ENCODE measurements around the gene PDPR. TPM values are rescaled to one million over a fixed set of nuclear protein-coding genes. Genes with fewer than 3 reads are reported as not detected.
"Not testable (repeated sequence)": the region's sequence is repeated elsewhere in the genome, so short reads cannot be mapped to it uniquely, and the experiment has no call there.

PDPR gene
- total RNA-seq, 1 experiment from 2014 or later: 6.8 TPM

DNA sequence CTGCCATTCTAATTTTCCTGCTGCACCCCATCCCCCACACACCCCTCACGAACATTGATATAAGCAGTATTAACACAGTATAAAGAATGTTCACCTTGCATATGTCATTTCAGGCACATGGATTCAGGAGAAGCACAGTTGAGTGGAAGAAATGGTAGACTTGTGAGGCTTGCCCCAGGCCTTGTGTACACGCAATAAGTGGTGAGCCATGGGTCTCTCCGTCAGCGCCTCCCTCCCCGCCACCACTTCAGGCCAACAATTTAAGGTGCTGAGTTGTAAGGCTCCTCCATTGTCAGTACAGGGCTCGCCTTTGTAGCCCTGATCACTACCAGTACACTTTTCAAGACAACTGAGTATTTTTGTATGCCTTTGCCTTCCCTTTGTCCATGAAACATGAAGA lies 47.2 kb downstream of the PDPR start:
- DNase-seq (ENCODE audit: low read depth in 1 of 2, low spot score in 2 of 2): peak in 1 of 2 experiments; percentile 36
- Histone ChIP-seq H3K27me3 (replicated peaks) (no peaks in the 10 kb centered on the region), H3K9me3 (replicated peaks) (no peaks in the 10 kb centered on the region), H3K4me1 (replicated peaks) (peaks cover 13% of the 10 kb centered on the region), H3K27ac (no peak overlapping the region), H3K4me3 (no peak overlapping the region), H3K36me3 (peaks cover 51% of the 10 kb centered on the region)

DNA sequence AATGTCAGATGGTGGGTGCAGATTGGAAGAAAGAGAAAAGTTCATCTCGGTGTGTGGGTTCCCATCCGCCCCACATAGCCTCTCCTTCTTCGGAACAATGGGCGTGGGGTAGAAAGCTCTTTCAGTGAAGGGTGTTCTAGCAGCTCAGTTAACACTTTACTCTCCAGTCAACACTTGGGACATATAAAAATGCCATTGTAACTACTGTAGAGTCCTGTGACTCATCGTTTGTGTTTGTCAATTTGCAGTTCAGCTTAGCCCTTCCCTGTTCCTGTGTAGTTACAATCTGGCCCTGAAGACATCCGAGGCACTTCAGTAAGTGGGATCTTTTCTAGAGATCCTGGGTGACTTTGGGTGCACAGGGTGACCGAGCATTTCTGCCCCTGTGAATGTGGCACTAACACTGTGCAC lies 47.9 kb downstream of the PDPR start:
- no peaks in the 10 kb centered on the region for H3K27me3 ChIP-seq (replicated peaks)
- no peak overlapping the region for H3K4me3 ChIP-seq
- H3K27ac ChIP-seq: no peak overlapping the region
- H3K9me3 ChIP-seq (replicated peaks): no peaks in the 10 kb centered on the region
- DNase-seq (ENCODE audit: low read depth in 1 of 2, low spot score in 2 of 2): peak; percentile 54 to 60
- H3K36me3 ChIP-seq: peaks cover 44% of the 10 kb centered on the region
- peaks cover 13% of the 10 kb centered on the region for H3K4me1 ChIP-seq (replicated peaks)

DNA sequence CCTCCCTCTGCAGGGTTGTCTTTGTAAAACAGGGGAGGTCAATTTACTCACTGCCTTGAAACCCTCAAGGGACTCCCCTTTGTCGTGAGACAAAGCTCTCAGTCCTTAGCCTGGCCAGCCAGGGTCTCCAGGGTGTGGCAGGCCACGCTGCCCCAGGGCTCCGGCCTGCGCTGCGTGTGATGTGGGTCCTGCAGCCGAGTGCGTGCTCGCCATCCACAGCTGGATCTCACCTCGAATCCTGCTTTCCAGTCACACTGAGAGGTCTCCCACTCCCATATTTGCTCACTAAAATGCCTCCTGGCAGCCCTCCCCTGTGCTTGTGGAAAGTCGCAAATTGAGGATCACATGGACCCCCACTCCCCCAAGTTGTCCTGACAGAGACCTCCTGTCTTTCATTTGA lies 49.5 kb downstream of the PDPR start:
- peaks cover 13% of the 10 kb centered on the region for H3K4me1 ChIP-seq (replicated peaks)
- no peaks in the 10 kb centered on the region for H3K27me3 ChIP-seq (replicated peaks)
- H3K27ac ChIP-seq: no peak overlapping the region
- no peaks in the 10 kb centered on the region for H3K9me3 ChIP-seq (replicated peaks)
- no peak overlapping the region for H3K4me3 ChIP-seq
- H3K36me3 ChIP-seq: peaks cover 28% of the 10 kb centered on the region
- peak in 1 of 2 experiments; percentile 42 for DNase-seq (ENCODE audit: low read depth in 1 of 2, low spot score in 2 of 2)

DNA sequence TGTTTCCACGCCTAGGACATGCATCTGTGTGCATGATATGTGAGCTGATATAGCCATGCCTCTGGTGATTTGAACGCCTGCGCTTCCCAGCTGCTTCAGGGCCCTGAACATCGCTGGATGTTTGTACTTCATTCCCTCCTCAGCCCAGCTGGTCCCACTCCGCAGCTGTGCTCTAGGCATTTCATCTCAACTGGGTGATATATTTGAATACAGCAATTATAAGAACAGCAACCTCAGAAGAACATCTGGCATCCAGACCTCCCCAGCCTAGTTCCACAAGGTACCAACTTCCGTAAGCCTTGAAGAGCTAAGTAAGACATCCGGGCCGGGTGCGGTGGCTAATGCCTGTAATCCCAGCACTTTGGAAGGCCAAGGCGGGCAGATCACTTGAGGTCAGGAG lies 52.6 kb downstream of the PDPR start:
- peak in 1 of 2 experiments; percentile 8 for DNase-seq (ENCODE audit: low read depth in 1 of 2, low spot score in 2 of 2)
- H3K27me3 ChIP-seq (replicated peaks); H3K9me3 ChIP-seq (replicated peaks); H3K36me3 ChIP-seq; H3K4me3 ChIP-seq; H3K27ac ChIP-seq: not testable (repeated sequence)
- H3K4me1 ChIP-seq (replicated peaks): peaks cover 12% of the 10 kb centered on the region

DNA sequence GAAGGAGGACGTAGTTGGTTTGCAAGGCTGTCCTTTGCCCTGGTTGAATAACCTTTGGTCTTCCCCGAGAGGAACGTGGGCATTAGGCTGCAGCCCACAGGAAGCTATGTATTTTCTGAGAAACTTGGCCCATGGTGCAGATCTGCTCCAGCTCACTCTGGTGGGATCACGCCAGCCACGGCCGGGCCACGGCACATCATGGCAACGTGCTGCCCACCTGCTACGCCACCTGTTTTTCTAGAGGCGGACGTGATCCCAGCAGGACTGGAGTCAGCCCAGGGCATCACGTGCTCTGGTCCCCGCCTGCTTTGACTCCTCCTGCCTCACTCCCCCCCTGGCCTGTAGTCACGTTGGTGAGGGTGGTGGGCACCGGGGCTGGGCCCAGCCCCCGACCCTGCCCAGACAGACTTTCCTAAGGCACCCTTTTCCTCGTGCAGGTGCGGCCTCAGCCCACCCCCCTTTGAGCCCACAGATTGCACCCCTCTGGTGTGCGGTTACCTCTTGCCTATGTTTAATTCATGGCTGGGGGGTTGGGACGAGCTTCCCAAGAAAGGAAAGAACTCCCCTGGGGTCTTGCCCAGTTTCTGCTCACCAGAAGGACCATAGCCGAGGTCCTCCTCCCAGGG lies 59.2 kb downstream of the PDPR start, which contains the start of gene CLEC18C:
TSS of gene CLEC18C (plus strand) at position 576 of the 626 bp plus-strand sequence. CDS start 492 bp downstream, outside the sequence.
- not testable (repeated sequence) for H3K27ac ChIP-seq; H3K4me1 ChIP-seq (replicated peaks); H3K27me3 ChIP-seq (replicated peaks); H3K36me3 ChIP-seq; H3K9me3 ChIP-seq (replicated peaks); H3K4me3 ChIP-seq
- DNase-seq (ENCODE audit: low read depth in 1 of 2, low spot score in 2 of 2): peak in 1 of 2 experiments; percentile 20

DNA sequence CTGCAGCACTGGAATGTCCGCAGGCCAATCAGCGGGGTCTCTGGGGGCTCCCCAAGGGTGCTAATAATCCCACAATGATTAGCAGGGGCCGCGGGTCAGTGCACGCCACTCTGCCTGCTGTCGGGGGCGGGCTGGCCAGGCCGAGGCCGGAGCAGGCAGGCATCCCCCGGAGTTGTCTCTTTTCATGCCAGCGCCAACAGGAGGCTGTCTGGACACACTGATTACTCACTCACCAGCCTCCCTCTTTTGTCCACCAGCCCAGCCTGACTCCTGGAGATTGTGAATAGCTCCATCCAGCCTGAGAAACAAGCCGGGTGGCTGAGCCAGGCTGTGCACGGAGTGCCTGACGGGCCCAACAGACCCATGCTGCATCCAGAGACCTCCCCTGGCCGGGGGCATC lies 59.8 kb downstream of the PDPR start:
- not testable (repeated sequence) for H3K36me3 ChIP-seq; H3K4me1 ChIP-seq (replicated peaks)

DNA sequence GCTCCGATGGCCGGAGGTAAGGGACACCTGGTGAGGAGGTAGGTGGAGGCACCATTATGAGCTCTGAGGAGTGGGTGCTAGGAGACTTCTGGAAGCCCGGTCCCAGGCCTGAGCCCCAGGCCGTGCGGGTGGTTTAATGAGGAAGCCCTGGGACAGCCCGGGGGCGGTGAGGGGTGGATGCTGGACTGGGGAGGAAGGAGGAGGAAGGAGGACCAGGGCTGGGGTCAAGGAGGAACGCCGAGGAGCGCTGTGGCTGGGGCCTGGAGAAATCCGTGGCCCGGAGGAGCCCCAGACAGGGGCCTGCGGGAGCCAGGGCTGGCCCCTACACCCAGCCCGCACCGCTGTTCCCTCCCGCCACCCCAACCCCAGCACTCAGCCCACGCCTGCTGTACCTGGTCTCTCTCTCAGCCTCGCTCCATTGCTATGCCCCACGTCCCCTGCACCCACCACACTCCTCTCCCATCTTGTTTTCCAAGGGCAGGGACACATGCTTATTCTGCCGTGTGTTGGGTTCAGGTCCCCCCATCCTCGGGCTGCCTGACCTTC lies 60.3 kb downstream of the PDPR start:
- not testable (repeated sequence) for H3K9me3 ChIP-seq (replicated peaks); H3K4me3 ChIP-seq

More for the DNA sequence above, 59.8 kb downstream of the PDPR start:
- H3K9me3 ChIP-seq (replicated peaks); DNase-seq (ENCODE audit: low read depth in 1 of 2, low spot score in 2 of 2); H3K27ac ChIP-seq; H3K27me3 ChIP-seq (replicated peaks); H3K4me3 ChIP-seq: not testable (repeated sequence)

DNA sequence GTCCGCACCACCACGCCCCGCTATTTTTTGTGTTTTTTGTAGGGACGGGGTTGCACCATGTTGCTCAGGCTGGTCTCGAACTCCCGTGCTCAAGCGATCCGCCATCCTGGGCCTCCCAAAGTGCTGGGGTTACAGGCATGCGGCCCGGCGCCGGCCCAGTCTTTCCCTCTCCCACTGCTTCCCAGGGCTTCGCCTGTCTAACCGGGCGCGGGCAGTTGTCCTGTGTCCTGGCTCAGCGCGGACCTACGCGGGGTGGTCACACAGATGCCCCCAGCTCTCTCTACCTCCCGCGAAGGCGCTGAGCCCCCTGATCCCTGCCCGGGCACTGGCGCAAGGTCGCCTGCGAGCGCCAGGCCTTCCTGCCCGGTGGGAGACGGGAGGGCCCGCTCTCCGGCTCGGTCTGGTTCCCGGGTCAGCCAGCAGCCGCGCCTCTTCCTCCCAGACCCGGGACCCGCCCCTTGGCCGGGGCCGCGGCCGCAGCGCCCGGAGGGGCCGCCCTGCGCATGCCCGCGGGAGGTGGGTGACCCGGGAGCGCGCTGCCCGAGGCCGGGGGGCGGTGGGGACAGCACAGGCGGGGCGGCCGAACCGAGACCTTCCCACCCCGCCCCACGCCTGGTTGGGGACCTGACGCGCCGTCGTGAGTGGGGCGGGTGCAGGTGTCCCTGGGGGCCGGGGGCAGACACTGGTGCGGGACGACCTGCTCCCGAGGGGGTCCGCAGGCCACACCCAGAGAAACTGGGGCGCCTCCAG lies 73.9 kb downstream of the PDPR start:
- DNase-seq (ENCODE audit: low read depth in 1 of 2, low spot score in 2 of 2); H3K36me3 ChIP-seq; H3K9me3 ChIP-seq (replicated peaks); H3K27ac ChIP-seq; H3K4me1 ChIP-seq (replicated peaks); H3K4me3 ChIP-seq; H3K27me3 ChIP-seq (replicated peaks): not testable (repeated sequence)

More for the DNA sequence above, 60.3 kb downstream of the PDPR start:
- not testable (repeated sequence) for H3K4me1 ChIP-seq (replicated peaks); DNase-seq (ENCODE audit: low read depth in 1 of 2, low spot score in 2 of 2); H3K27me3 ChIP-seq (replicated peaks); H3K27ac ChIP-seq; H3K36me3 ChIP-seq

DNA sequence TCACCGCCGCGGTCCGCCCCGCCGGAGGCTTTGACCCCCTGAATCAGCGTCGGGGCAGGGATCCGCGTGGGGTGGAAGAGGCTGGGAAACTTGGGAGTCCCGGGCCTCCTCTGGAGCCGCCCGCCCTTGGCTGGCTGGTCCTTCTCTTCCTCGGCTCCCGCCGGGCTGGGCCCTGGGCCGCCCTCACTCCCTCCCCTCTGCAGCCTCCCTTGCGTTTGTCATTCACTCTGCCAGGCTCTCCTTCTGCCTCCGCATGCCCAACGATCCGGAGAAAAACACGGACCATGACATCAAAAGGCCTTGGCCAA lies 74.4 kb downstream of the PDPR start:
- not testable (repeated sequence) for H3K36me3 ChIP-seq; H3K9me3 ChIP-seq (replicated peaks); H3K27ac ChIP-seq; H3K4me1 ChIP-seq (replicated peaks); H3K4me3 ChIP-seq; DNase-seq (ENCODE audit: low read depth in 1 of 2, low spot score in 2 of 2); H3K27me3 ChIP-seq (replicated peaks)

DNA sequence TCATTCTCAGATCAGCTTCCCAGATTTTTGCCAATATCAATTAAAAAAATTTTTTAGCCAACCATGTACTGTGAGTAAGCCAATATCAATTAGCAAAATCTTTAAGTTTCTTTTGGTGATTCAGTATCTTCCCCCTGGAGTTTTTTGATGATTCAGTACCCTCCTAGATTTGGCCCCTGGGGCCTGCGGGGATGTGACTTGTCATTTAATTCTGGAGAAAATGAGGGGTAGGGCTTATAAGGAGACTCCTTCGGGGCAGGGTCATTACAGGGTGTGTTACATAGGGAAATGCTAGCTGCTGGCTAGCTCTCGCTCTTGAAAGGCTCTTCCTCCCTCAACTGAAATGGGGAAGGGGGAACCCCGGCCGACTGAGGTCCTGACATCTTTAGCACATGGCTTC lies 76.4 kb downstream of the PDPR start:
- DNase-seq (ENCODE audit: low read depth in 1 of 2, low spot score in 2 of 2); H3K27me3 ChIP-seq (replicated peaks); H3K36me3 ChIP-seq; H3K4me1 ChIP-seq (replicated peaks); H3K9me3 ChIP-seq (replicated peaks); H3K27ac ChIP-seq; H3K4me3 ChIP-seq: not testable (repeated sequence)

DNA sequence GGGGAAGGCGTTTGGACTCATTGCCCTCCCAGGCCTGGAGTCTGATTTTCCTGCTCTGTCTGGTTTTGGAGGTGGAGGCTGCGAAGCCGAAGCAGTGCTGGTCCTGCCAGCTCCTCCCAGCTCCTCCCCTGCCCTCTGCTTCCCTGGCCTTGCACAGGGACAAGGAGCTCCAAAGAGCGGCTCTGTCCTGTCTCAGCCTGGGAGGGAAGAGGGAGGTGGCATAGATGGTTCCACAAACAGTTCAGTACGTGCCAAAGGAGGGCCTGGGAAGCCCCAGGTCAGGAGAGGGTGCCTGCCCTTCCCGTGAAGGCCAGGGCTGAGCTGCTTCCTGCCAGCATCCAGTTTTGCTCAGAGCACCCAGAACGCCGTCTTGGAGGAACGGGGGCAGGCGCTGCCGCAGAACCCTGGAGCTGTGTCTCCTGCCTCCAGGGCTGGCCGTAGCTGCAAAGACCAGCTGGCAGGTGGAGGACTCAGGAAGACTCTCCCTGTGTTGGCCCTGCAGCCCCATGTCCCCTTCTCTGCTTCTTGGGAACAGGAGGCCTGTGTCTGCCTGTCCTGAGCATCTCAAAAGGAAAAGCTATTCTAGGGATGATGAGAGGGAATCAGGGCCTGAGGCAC lies 82.7 kb downstream of the PDPR start:
- not testable (repeated sequence) for H3K27me3 ChIP-seq (replicated peaks); H3K4me1 ChIP-seq (replicated peaks); H3K4me3 ChIP-seq; H3K27ac ChIP-seq; H3K36me3 ChIP-seq; H3K9me3 ChIP-seq (replicated peaks); DNase-seq (ENCODE audit: low read depth in 1 of 2, low spot score in 2 of 2)

DNA sequence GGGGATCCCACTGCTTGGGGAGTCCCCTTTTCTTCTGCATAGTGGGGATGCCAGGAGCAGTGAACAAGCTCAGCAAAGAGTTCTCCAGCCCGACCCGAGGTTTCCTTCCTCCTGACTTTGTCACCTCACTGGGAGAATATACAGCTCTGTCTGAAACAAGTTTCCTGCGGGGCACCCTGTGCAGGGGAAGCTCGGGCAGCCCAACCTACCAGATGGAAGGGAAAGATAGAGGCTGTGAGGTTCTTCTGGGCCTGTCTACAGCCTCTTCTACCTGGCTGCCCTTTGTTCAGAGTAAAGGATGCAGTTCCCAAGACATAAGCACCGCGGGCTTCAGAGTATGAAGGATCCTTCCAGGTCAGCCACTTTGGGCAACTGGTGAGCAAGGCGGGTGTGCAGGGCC lies 83.5 kb downstream of the PDPR start:
- not testable (repeated sequence) for DNase-seq (ENCODE audit: low read depth in 1 of 2, low spot score in 2 of 2); H3K36me3 ChIP-seq; H3K4me1 ChIP-seq (replicated peaks); H3K27ac ChIP-seq; H3K27me3 ChIP-seq (replicated peaks); H3K9me3 ChIP-seq (replicated peaks); H3K4me3 ChIP-seq

DNA sequence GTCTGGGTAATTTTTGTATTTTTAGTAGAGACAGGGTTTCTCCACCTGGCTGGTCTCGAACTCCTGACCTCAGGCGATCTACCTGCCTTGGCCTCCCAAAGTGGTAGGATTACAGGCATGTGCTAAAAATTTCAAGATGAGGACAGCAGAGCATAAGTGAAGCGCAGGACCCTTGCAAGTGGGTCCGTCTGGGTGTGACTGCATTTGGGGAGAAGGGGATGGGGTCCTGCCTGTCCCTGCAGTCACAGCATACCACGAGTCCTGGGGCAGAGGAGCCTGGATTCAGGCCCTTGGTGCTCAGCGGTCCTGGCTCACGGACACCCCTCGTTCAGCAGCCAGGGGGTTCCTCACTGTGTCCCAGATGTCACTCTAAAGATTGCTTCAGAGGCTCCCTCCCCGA lies 84.1 kb downstream of the PDPR start:
- not testable (repeated sequence) for H3K9me3 ChIP-seq (replicated peaks); H3K27me3 ChIP-seq (replicated peaks); H3K4me3 ChIP-seq; H3K4me1 ChIP-seq (replicated peaks); DNase-seq (ENCODE audit: low read depth in 1 of 2, low spot score in 2 of 2); H3K27ac ChIP-seq; H3K36me3 ChIP-seq

DNA sequence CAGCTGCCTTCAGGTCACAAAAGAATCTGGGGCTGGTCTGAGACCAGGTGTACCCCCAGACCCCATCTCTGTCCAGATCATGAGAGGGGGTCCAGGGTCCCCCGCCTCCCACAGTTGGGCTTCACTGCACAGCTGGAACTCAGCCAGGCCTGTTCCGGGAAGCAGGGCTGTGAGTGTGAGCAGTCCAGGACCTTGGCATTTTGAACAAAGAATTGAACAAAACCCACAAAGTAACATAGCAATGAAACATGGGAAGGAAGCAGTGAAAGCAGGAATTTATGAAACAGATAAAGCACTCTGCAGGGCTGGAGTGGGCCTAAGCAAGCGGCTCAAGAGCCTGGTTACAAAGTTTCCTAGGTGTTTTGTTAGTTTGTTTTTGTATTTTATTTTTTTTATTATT lies 84.5 kb downstream of the PDPR start:
- not testable (repeated sequence) for H3K36me3 ChIP-seq; H3K27me3 ChIP-seq (replicated peaks); H3K27ac ChIP-seq; H3K4me3 ChIP-seq; H3K9me3 ChIP-seq (replicated peaks); DNase-seq (ENCODE audit: low read depth in 1 of 2, low spot score in 2 of 2); H3K4me1 ChIP-seq (replicated peaks)
